Thyroid gland (tissue), 4 donors: ENCODE measurements around the gene PPM1N.

Experiments
- POLR2A ChIP-seq, 2 donors: fragments of 450-650 bp; IDR thresholded peaks; one replicate each; pipeline ENCODE4 v1.6.1; 2017; ENCODE audit warnings: antibody characterized with exemption in 2 of 2, mild to moderate bottlenecking in 2 of 2, moderate library complexity in 1 of 2
- TF ChIP-seq, protein P1 (sequence below), 6 experiments: fragments of 200-600 bp in 3 of 6; fragments of 450-650 bp in 3 of 6; sonication (generic) in 3 of 6; IDR thresholded peaks; one replicate each; pipeline ENCODE4 v1.5.1; 2016 to 2019; ENCODE audit warnings: antibody characterized with exemption in 6 of 6, mild to moderate bottlenecking in 2 of 6, inconsistent platforms in 1 of 6, moderate library complexity in 1 of 6

DNA sequence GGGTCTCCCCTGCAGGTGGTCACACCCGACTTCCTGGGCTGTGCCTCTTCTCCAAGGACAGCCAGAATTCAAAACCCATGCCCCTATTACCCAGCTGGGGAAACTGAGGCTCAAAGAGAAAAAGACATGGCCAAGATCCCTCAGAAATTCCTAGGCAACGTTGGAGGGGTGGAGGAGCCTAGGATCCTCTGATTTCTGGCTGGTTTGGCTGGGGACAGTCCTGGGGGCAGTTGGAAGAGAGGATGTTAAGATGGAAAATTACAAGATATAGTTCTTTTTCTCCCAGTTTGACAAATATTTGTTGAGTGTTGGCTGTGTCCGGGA, 11.4 kb downstream of the PPM1N start:
- TF ChIP-seq POLR2A (IDR thresholded peaks at IDR 0.05) = no peak
- TF ChIP-seq, protein P1, sequence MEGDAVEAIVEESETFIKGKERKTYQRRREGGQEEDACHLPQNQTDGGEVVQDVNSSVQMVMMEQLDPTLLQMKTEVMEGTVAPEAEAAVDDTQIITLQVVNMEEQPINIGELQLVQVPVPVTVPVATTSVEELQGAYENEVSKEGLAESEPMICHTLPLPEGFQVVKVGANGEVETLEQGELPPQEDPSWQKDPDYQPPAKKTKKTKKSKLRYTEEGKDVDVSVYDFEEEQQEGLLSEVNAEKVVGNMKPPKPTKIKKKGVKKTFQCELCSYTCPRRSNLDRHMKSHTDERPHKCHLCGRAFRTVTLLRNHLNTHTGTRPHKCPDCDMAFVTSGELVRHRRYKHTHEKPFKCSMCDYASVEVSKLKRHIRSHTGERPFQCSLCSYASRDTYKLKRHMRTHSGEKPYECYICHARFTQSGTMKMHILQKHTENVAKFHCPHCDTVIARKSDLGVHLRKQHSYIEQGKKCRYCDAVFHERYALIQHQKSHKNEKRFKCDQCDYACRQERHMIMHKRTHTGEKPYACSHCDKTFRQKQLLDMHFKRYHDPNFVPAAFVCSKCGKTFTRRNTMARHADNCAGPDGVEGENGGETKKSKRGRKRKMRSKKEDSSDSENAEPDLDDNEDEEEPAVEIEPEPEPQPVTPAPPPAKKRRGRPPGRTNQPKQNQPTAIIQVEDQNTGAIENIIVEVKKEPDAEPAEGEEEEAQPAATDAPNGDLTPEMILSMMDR (IDR thresholded peaks at IDR 0.05) = no peak
